NCI-H774 (cell line): ENCODE measurements around the gene GALNTL6.
A peak's percentile ranks its signal among the peaks of the same experiment; 100 is the strongest.
"Not testable (repeated sequence)": the region's sequence is repeated elsewhere in the genome, so short reads cannot be mapped to it uniquely, and the experiment has no call there.

Experiments
- DNase-seq: peaks from one replicate; lab custom pipeline; 2025; lab: John Stamatoyannopoulos, UW

GALNTL6 gene

DNA sequence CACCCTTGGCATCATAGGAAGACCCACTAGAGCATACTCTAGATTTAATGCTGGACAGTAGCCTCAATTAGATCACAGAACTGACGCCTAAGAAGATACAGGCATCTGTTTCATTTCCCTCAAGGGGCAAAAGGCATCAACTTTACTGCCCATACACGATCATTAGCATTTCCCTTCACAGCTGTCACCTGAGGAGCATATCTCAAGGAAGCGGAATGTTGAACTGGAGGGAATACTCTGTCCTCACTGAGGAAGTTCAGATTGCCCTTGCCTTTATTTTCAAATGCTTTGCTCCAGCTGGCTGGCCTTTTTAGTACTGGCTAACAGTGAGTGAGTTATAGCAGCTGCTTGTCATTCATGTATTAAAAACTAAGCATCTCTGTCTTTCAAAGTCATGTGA lies 847.0 kb downstream of the GALNTL6 start:
- DNase-seq = no peak

- no peak for DNase-seq
Measured at GRCh38 chr4:172662113-172662512, 848.9 kb downstream of the GALNTL6 start.

DNA sequence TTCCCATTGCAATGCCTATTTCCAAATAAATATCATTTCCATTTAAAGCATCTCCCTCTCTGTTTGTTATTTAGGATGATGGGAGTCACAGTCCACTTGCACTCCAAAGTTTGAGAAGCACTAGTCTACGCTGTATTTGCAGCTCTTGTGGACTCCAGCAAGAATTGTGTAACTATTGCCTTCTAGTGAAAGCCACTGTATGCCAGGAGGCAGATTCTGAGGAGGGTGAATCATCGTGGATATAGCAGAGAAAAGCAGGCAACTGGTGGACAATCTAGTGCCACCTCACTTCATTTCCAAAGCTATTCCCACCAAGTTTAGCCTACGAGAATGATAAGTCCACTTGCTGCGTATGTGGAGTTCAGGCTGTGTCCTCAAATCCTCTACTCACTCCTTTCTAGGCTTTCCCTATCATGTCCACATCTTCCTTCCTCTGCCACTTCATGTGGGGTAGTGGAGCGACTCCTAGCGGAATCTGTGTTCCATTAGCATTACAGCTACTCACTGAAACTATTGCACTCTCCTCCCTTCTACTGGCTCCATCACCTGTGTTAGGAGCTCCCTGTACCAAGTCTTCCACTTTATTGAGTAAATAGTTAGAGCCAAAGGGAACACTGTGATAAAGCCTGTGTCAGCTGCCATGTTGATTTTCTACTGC lies 853.6 kb downstream of the GALNTL6 start:
- no peak for DNase-seq

- DNase-seq = no peak
Measured at GRCh38 chr4:172674811-172675210, 861.6 kb downstream of the GALNTL6 start.

DNA sequence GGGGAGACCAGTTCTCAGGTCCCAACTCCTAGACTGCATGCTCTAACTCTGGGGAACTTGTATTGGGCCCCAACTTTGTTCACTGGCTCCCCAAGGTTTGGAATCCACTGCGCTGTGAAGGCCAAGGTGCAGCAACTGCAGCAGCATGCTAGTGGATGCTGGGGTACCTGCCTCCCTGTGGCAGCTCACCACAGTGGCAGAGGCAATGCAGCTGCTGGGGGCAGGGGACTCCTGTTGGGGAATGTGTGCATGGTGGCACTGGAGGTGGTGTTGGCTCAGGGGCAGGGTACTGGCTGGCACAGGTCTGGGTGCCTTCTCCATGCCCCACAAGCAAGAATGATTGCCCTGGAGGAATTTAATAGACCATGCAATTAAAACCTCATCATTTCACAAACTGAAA lies 862.0 kb downstream of the GALNTL6 start:
- no peak for DNase-seq

DNA sequence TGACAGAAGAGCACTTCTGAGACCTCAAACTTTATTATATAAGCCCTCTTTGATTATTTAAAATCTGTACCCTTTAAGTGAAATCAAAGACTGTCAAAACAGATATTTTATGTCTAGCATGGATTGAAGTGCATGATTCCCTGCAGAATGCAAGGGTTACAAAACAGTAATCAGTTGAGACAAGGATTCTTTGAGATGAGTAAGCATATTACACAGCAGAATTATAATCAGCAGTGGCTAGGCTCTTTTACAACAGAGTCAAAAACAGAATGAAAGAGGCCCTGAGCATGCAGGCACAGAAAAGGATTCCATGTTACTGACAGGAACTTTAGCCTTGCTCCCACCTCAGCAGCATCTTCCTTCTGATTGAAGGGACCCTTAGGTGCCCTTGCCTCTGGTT lies 867.5 kb downstream of the GALNTL6 start:
- no peak for DNase-seq

DNA sequence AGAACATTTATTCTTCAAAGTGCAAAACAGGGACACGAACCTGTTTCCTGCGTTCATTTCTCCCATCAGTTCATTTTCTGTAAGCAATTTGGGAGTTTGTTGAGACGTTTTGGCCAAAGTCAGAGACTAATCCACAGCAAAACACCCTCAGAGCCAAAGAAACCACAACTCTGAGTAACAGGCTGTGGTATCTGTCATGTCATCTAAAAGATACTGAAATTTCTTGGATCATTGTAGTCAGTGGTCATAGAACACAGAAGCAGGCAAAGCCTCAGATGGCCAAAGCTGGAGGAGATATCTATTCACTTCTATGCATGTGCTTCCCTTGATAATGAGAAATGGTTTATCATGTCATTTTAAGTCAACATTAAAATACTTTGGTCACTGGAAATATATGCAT lies 869.8 kb downstream of the GALNTL6 start:
- DNase-seq = no peak

GRCh38 chr4:172686021-172686420 lies 872.8 kb downstream of the GALNTL6 start:
- no peak for DNase-seq

DNA sequence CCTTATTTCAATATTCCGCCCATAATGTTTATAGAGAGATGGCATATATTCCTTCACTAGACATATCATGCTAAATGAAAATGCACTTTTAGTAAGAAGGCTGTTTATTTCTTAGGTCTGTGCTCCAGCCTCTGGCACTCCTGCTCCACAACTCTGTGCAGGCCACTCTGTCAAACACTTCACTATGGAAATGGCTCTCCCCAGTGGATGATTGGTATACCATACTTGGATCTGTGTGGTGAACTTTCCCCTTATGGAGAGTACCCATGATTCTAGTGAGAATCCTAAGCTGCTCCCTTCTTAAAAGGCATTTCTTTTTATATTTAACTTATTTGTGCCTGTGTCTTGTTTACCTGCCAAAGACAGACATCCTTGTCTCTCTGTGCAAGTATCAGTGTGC lies 875.3 kb downstream of the GALNTL6 start:
- DNase-seq = no peak

- DNase-seq = no peak
Measured at GRCh38 chr4:172691552-172691951, 878.3 kb downstream of the GALNTL6 start.

DNA sequence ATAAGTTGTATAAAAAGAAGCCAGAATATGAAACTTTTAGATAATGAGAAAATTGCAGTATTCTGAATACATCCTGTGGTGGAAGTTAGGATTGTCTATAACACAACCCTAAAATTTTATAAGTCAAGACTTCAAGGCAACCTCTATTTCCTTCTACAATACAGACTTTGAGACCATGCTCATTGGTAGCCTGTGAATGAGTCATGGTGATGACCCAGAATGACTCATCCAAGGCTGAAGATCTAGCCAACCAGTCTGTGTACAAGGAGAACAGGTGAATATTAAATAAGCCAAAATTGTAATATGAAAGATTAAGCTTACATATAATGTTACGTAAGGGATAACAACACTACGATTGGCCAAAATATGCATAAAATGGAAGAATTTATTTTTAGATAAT lies 879.5 kb downstream of the GALNTL6 start:
- DNase-seq = no peak

- DNase-seq = no peak
Measured at GRCh38 chr4:172698256-172698655, 885.1 kb downstream of the GALNTL6 start.

DNA sequence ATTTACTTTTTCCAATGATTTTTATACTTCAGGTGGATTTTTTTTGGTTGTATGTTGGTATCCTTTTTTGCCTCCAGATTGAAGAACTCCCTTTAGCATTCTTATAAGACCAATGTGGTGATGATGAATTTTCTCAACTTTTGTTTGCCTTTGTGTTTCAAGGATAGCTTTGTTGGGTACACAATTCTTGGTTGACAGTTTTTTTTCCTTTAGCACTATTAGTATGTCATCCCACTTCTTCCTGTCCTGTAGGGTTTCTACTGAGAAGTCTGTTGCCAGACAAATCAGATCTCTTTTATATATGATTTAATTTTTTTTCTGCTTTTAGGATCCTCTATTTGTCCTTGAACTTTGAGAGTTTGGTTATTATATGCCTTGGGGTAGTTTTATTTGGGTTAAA lies 892.4 kb downstream of the GALNTL6 start:
- no peak for DNase-seq

GRCh38 chr4:172706000-172706399 lies 892.8 kb downstream of the GALNTL6 start:
- no peak for DNase-seq

DNA sequence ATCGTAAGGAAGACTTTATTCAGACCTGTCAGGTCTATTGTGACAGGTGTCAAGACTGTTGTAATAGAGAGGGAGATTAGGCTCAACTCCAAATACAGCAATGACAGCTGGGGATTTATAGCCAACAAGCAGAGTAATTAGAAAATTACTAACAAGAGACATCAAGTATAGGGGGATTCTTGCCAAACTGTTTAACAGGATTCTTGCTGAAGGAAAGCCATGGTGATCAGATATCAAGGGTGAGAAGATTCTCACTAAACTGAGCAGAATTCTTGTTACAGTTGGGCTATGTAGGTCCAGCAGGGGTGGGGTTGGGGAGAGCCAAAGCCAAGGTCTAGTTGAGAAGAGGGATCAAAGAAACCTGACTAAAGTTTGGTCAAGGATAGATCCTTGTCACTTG lies 894.4 kb downstream of the GALNTL6 start:
- peak; percentile 14 for DNase-seq

DNA sequence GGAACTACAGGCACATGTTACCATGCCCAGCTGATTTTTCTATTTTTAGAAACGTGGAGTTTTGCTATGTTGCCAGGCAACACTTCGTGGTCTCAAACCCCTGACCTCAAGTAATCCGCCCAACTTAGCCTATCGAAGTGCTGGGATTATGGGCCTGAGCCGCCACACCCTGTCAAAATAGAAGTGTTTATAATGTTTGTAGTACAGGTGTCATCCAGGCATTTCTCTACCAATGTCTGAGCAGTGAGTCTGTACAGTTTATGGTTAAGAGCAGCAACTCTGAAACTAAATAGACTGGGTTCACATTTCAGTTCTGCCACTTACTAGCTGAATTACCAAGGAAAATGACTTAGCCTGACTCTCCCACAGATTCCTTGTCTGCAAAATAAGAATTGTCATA lies 895.0 kb downstream of the GALNTL6 start:
- DNase-seq = no peak

GRCh38 chr4:172709376-172709775 lies 896.2 kb downstream of the GALNTL6 start:
- DNase-seq = peak; percentile 63

GRCh38 chr4:172716291-172716690 lies 903.1 kb downstream of the GALNTL6 start:
- DNase-seq = no peak

GRCh38 chr4:172721659-172722058 lies 908.5 kb downstream of the GALNTL6 start:
- DNase-seq = no peak

GRCh38 chr4:172725581-172725980 lies 912.4 kb downstream of the GALNTL6 start:
- DNase-seq = no peak

DNA sequence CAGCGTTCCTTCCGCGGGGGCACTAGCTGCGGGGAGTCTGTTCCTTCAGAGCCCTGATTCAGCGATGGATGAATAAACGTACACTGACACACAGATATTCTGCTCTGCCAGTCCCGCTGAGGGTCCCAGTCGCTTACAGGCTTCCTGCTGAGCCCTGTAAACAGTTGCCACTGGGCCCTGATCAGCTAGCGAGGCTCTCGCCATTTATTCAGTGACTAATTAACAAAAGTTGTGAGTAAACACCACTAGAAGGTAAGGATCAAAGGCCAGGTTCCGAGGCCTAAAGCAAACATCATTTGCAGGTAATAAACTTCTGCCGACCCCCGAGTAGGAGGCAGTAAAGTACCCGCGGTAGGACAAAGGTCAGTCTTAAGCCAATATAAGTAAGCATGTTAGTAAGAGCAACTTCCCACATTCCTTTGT lies 912.8 kb downstream of the GALNTL6 start:
- DNase-seq = no peak

GRCh38 chr4:172727631-172728030 lies 914.4 kb downstream of the GALNTL6 start:
- DNase-seq = no peak

- not testable (repeated sequence) for DNase-seq
Measured at GRCh38 chr4:172733645-172734044, 920.4 kb downstream of the GALNTL6 start.

GRCh38 chr4:172734555-172734954 lies 921.4 kb downstream of the GALNTL6 start:
- DNase-seq = no peak

- DNase-seq = no peak
Measured at GRCh38 chr4:172736046-172736445, 922.8 kb downstream of the GALNTL6 start.
